RWPE2 (cell line): ENCODE data around the gene CFAP77.

Experiments
- ATAC-seq: fragments of 200-7000 bp; cut with Tn5 transposase; 3 replicates; pipeline ENCODE4 v1.9.1; 2021; ENCODE audit warnings: low read depth
- DNase-seq: peaks from one replicate; pipeline ENCODE4 v3.0.0-alpha.2; 2020; ENCODE audit warnings: low spot score
- H3K27ac ChIP-seq: fragments of 450-650 bp; 2 replicates; pipeline ENCODE4 v1.5.1; 2017; ENCODE audit warnings: mild to moderate bottlenecking; ENCODE audit not compliant: poor library complexity, severe bottlenecking
- H3K27me3 ChIP-seq: fragments of 250-450 bp; sonication (Bioruptor Pico); 2 replicates; pipeline ENCODE4 v1.5.1; 2021; ENCODE audit warnings: mild to moderate bottlenecking, moderate library complexity; ENCODE audit not compliant: insufficient read depth, poor library complexity, severe bottlenecking
- H3K36me3 ChIP-seq: fragments of 250-450 bp; sonication (Bioruptor Pico); 2 replicates; pipeline ENCODE4 v1.5.1; 2020; ENCODE audit warnings: low read depth, mild to moderate bottlenecking, moderate library complexity
- H3K4me1 ChIP-seq: fragments of 250-450 bp; sonication (Bioruptor Pico); 2 replicates; pipeline ENCODE4 v1.5.1; 2021; ENCODE audit warnings: mild to moderate bottlenecking, moderate library complexity; ENCODE audit not compliant: insufficient read depth, poor library complexity, severe bottlenecking
- H3K4me3 ChIP-seq: fragments of 250-450 bp; sonication (Bioruptor Pico); 2 replicates; pipeline ENCODE4 v1.5.1; 2021; ENCODE audit warnings: mild to moderate bottlenecking, moderate library complexity; ENCODE audit not compliant: severe bottlenecking
- H3K9me3 ChIP-seq: fragments of 250-450 bp; sonication (Bioruptor Pico); 2 replicates; pipeline ENCODE4 v1.5.1; 2021; ENCODE audit warnings: mild to moderate bottlenecking, moderate library complexity; ENCODE audit not compliant: severe bottlenecking
- TF ChIP-seq, protein P1 (sequence below): fragments of 450-650 bp; IDR thresholded peaks from one replicate; pipeline ENCODE4 v1.5.1; 2017; ENCODE audit warnings: mild to moderate bottlenecking, moderate library complexity; ENCODE audit not compliant: poor library complexity, severe bottlenecking

The CFAP77 gene

GRCh38 chr9:132409828-132410528 is at the start of gene CFAP77:
TSS of gene CFAP77 (plus strand) at chr9:132410211. CDS start at chr9:132410272, 61 bp downstream.
- no peak for DNase-seq

GRCh38 chr9:132364068-132364467 is 45.9 kb upstream of the CFAP77 start:
- H3K4me3 ChIP-seq, result no peak overlapping the region
- ATAC-seq (no peak), DNase-seq (no peak)
- no peaks in the 10 kb centered on the region for H3K9me3 ChIP-seq
- H3K4me1 ChIP-seq, result no peaks in the 10 kb centered on the region
- no peak overlapping the region for H3K27ac ChIP-seq
- H3K27me3 ChIP-seq, result no peaks in the 10 kb centered on the region
- TF ChIP-seq, protein P1, sequence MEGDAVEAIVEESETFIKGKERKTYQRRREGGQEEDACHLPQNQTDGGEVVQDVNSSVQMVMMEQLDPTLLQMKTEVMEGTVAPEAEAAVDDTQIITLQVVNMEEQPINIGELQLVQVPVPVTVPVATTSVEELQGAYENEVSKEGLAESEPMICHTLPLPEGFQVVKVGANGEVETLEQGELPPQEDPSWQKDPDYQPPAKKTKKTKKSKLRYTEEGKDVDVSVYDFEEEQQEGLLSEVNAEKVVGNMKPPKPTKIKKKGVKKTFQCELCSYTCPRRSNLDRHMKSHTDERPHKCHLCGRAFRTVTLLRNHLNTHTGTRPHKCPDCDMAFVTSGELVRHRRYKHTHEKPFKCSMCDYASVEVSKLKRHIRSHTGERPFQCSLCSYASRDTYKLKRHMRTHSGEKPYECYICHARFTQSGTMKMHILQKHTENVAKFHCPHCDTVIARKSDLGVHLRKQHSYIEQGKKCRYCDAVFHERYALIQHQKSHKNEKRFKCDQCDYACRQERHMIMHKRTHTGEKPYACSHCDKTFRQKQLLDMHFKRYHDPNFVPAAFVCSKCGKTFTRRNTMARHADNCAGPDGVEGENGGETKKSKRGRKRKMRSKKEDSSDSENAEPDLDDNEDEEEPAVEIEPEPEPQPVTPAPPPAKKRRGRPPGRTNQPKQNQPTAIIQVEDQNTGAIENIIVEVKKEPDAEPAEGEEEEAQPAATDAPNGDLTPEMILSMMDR, result no peak
- no peaks in the 10 kb centered on the region for H3K36me3 ChIP-seq

More at GRCh38 chr9:132409828-132410528, at the start of gene CFAP77:
- Histone ChIP-seq H3K4me1 (peaks cover 7% of the 10 kb centered on the region), H3K27ac (no peak within 1 kb of the TSS), H3K36me3 (no peaks in the 10 kb centered on the region), H3K4me3 (peak within 1 kb of the TSS; percentile 37), H3K9me3 (no peaks in the 10 kb centered on the region), H3K27me3 (peaks cover 29% of the 10 kb centered on the region)
- peak; percentile 58 for ATAC-seq
- TF ChIP-seq, protein P1, result no peak

GRCh38 chr9:132365986-132366385 is 44.0 kb upstream of the CFAP77 start:
- TF ChIP-seq, protein P1, result no peak
- Histone ChIP-seq H3K36me3 (no peaks in the 10 kb centered on the region), H3K9me3 (no peaks in the 10 kb centered on the region), H3K4me3 (no peak overlapping the region), H3K27me3 (no peaks in the 10 kb centered on the region), H3K27ac (no peak overlapping the region), H3K4me1 (no peaks in the 10 kb centered on the region)
- DNase-seq, result no peak
- ATAC-seq, result no peak

DNA sequence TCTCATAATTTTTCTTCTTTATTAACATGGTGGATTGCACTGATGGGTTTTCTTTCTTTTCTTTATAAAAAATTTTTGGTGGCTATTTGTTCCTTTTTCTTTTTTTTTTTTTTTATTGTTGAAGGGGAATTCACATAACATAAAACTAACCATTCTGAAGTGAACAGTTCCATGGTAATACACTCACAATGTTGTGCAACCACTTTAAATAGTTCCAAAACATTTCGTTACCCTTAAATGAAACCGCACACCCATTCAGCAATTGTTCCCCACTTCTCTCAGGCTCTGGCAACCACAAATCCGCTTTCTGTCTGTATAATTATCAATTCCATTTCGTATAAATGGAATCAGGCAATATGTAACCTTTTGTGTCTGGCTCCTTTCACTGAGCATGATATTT is 43.5 kb upstream of the CFAP77 start:
- TF ChIP-seq, protein P1, result no peak
- DNase-seq (no peak), ATAC-seq (no peak)
- Histone ChIP-seq H3K36me3 (no peaks in the 10 kb centered on the region), H3K27me3 (no peaks in the 10 kb centered on the region), H3K9me3 (no peaks in the 10 kb centered on the region), H3K27ac (no peak overlapping the region), H3K4me3 (no peak overlapping the region), H3K4me1 (no peaks in the 10 kb centered on the region)

DNA sequence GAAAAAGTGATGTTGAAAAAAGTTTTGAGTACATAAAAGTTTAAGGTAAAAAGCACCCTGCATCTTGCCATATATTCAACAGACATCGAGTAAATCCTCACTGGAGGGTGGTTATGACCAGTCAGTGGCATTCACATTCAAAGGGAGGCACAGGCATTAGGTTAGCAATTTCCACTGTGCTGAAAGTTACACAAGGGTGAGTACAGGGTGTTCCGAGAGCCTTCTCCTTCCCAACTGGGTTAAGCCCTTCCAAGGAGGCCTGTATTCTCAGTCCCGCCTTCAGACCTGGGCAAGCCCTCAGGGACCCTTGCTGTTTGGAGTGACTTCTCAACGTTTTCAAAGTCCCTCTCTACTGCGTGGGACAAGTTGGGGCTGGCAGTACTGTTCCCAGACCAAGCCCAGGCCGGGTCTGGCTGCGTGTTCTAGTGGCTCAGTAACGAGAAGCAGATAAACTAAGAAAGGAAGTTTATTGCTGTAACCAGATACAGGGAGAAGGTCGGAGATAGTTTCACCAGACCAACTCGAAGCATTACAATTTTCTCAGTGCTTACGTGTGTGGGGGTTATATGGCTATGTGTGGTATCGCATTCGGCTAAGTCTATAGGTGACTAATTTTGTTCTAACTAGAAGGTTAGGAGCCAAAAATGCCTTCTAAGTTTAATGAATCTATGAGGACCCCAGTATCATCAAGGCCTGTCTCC is 42.2 kb upstream of the CFAP77 start:
- DNase-seq (no peak), ATAC-seq (no peak)
- TF ChIP-seq, protein P1, result no peak
- H3K9me3 ChIP-seq, result no peaks in the 10 kb centered on the region
- H3K36me3 ChIP-seq, result no peaks in the 10 kb centered on the region
- no peaks in the 10 kb centered on the region for H3K4me1 ChIP-seq
- no peak overlapping the region for H3K27ac ChIP-seq
- H3K4me3 ChIP-seq, result no peak overlapping the region
- no peaks in the 10 kb centered on the region for H3K27me3 ChIP-seq
